Right lobe of liver (tissue), 4 donors: Measurements from ENCODE around the gene ABCA3.

Experiments used
- POLR2A ChIP-seq: fragments of 450-650 bp; IDR thresholded peaks from one replicate; pipeline ENCODE4 v1.6.1; 2017; ENCODE audit warnings: antibody characterized with exemption, mild to moderate bottlenecking
- TF ChIP-seq, protein P1 (sequence below), 4 donors: fragments of 200-600 bp in 3 of 4; fragments of 450-650 bp in 1 of 4; IDR thresholded peaks; one replicate each; pipeline versions ENCODE4 v1.5.1 to v1.8.0; 2016 to 2022; ENCODE audit warnings: antibody characterized with exemption in 4 of 4, mild to moderate bottlenecking in 2 of 4
- donor health status: DM: no; HTN: no; CAD: no.
- donor health status: DM: no; HTN: no; CAD: no.
- donor health status: DM: no; HTN: yes; CAD: no.

DNA sequence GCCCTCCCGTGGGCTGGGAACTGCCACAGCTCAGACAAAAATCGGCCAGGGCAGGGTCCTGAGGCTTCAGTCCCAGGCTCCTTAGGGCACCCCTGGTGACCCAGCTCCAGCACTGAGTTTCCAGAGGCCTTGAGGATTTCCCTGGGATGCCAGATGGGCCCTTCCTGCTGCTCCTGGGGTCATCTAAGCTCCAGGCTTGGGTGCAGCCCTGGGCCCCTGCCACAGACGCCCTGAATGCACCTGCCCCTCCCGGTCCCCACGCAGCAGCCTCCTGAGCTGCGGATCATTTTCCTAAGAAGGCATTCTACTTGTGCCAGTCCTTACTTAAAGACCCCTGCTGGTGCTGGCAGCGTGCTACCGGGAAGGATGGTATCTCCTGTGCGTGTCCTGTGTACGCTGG lies 66.6 kb downstream of the ABCA3 start:
- TF ChIP-seq, protein P1, sequence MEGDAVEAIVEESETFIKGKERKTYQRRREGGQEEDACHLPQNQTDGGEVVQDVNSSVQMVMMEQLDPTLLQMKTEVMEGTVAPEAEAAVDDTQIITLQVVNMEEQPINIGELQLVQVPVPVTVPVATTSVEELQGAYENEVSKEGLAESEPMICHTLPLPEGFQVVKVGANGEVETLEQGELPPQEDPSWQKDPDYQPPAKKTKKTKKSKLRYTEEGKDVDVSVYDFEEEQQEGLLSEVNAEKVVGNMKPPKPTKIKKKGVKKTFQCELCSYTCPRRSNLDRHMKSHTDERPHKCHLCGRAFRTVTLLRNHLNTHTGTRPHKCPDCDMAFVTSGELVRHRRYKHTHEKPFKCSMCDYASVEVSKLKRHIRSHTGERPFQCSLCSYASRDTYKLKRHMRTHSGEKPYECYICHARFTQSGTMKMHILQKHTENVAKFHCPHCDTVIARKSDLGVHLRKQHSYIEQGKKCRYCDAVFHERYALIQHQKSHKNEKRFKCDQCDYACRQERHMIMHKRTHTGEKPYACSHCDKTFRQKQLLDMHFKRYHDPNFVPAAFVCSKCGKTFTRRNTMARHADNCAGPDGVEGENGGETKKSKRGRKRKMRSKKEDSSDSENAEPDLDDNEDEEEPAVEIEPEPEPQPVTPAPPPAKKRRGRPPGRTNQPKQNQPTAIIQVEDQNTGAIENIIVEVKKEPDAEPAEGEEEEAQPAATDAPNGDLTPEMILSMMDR (IDR thresholded peaks at IDR 0.05), result no peak
- TF ChIP-seq POLR2A, result no peak
